Central memory CD4-positive, alpha-beta T cell (primary cell): Measurements from ENCODE around the gene COL20A1.
"Not testable (repeated sequence)": the region's sequence is repeated elsewhere in the genome, so short reads cannot be mapped to it uniquely, and the experiment has no call there.

Source experiments
- DNase-seq: peaks from one replicate; pipeline ENCODE4 v3.0.0; 2022

COL20A1 gene

GRCh38 chr20:63321148-63321831 lies 28.3 kb downstream of the COL20A1 start:
- no peak for DNase-seq

DNA sequence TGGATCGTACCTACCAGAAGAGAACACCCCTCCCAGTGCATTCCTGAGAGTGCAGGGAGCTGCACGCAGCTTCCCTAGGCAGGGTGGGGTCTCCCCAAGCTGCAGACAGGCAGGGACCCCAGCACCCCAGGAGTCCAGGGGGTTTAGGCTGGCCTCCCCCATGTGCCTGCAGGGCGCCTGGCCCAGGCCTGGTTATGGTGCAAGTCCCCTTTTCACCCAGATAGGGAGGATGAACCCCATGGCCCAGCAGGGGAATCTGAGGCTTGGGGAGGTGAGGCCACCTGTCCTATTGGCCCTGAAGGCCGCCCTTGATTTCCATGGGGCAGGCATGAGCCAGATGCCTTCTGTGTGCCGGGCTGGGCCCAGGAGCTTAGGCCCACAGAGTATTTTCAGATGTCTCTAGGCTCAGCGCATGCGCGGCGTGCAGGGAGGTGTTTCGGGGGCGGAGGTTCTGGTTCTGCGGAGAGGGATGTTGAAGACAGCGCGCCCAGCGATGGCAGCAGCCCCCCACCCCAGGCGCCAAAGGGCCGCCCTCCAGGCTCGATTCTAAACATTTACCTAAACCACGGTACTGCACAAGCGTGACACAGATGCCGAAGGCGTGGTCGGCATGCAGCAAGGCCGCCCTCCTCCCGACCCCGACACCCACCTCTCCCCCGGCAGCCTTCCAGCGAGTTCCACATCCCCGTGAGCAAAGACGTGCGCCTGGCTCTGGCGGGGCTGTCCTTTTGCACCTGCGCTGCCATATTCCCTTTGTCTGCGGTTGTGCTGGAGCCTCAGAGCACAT lies 29.4 kb downstream of the COL20A1 start:
- DNase-seq, result no peak

GRCh38 chr20:63322933-63323273 lies 29.9 kb downstream of the COL20A1 start:
- no peak for DNase-seq

GRCh38 chr20:63323357-63323981 lies 30.5 kb downstream of the COL20A1 start:
- no peak for DNase-seq

DNA sequence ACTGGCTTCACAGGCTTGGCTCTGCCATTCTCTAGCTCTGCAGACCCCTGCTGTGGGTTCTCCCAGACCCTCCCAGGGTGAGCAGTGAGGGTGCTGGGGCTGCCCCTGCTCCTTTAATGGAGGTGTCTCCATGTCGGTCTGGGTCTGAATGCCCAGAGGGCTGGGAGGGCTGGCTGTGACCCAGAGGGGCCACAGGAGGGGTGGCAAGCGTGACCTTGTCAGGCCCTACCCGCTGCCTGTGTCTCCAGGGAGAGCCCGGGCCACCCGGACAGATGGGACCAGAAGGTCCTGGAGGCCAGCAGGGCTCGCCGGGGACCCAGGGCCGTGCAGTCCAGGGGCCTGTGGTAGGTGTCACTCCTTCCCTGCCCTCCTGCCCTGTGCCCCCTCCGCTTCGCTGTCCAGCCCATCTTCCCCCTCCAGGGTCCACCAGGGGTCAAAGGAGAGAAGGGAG lies 32.1 kb downstream of the COL20A1 start:
- no peak for DNase-seq

DNA sequence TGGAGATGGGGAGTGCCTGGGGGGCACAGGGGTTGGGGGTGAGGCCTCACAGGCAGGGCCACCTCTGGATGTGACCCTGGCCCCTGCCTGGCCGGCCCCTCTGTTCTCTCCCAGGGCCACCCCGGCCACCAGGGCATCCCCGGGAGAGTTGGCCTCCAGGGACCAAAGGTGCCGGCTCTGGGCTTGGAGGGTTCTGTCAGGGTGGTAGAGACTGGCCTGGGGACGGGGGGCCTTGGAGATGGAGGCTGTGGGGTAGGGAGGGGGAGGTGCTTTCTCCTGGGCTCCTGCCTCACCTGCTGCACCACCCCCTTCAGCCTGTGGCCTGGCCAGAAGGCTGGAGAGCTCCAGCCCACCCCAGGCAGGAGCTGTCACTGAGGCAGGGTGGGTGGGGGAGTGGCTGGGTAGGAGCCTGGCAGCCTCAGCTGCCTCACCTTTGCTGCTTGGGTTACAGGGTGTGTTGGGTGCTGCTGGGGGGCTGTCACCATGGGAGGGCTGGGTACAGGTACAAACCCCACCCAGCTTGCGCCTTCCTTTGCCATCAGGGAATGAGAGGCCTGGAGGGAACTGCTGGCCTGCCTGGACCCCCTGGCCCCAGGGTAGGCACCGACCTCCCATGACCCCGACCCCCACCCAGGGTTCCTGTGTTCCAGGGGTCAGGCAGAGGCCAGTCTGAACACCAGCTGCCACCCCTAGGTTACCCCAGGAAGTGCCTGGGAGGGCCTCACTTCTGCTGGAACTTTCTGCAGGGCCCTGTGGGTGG lies 32.7 kb downstream of the COL20A1 start:
- no peak for DNase-seq

- DNase-seq, result no peak
These were observed 33.6 kb downstream of the COL20A1 start for GRCh38 chr20:63326314-63327230.

- DNase-seq, result no peak
These were observed 34.3 kb downstream of the COL20A1 start for GRCh38 chr20:63327231-63327745.

DNA sequence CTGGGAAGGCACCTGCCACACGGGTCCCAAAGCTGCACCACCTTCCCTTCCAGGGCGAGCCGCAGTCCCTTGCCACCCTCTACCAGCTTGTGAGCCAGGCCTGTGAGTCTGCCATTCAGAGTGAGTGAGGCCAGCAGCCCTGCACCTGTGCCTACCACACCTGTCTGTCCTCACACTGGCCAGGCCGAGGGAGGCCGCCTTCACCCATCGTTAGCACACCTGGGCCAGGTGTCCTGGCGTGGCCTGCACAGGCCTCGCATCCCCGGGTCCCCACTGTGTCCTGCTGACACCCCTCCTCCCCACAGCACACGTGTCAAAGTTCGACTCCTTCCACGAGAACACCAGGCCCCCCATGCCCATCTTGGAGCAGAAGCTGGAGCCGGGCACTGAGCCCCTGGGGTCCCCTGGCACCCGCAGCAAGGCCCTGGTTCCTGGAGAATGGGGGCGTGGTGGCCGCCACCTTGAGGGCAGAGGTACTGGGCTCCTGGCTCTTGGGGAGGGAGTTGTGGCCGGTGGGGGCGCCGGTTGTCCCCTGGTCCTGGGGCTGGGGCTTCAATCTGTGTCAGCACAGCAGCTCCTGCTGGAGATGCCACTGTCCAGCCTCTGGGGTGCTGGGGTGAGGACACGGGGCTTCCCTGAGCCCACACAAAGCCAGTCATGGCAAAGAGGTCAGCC lies 35.2 kb downstream of the COL20A1 start:
- no peak for DNase-seq

DNA sequence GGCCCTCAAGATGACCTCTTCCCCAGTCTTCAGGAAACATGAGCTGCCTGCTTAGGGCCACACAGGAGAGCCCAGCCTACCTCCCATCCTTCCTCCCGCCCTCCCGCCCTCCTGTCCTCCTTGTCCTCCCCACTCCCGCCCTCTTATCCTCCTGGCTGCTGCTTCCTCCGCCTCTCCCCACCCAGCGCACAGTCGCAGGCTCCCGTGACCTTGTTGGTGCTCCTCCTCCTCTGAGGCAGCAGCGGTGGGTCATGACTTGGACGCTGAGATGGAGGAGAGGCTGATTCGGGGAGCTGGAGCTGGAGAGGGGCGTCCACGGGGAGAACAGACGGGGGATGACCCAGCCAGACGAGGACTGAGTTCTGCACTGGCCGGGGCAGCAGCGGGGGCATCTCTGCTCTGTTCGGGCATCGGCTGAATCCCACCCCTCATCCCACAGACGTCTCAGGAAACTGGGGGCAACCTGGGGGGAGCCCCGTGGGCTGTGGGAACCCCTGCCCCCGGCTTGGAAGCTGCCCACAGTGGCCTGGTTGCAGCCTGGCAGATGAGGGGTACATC lies 35.8 kb downstream of the COL20A1 start:
- no peak for DNase-seq

GRCh38 chr20:63329331-63330083 lies 36.5 kb downstream of the COL20A1 start:
- DNase-seq, result no peak

GRCh38 chr20:63330084-63330760 lies 37.2 kb downstream of the COL20A1 start:
- DNase-seq, result no peak

DNA sequence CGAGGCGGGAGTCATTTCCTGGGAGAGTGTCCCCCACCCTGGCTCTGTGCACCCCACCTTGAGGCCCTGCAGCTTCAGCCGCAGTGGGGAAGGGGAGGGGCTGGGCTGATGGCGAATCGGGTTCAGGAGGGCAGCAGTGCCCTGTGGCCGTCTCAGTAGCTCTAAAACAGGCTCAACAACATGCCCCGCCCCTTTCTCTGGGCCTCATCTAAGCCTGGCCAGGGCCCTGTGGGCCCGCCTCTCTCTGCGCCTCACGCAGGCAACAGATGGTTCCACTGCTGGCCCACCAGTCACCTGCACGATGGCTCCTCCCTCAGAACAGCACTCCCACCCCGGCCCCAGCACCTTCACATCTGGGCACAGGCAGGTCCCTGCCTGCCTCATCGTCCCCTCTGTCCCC lies 38.0 kb downstream of the COL20A1 start:
- DNase-seq, result no peak

DNA sequence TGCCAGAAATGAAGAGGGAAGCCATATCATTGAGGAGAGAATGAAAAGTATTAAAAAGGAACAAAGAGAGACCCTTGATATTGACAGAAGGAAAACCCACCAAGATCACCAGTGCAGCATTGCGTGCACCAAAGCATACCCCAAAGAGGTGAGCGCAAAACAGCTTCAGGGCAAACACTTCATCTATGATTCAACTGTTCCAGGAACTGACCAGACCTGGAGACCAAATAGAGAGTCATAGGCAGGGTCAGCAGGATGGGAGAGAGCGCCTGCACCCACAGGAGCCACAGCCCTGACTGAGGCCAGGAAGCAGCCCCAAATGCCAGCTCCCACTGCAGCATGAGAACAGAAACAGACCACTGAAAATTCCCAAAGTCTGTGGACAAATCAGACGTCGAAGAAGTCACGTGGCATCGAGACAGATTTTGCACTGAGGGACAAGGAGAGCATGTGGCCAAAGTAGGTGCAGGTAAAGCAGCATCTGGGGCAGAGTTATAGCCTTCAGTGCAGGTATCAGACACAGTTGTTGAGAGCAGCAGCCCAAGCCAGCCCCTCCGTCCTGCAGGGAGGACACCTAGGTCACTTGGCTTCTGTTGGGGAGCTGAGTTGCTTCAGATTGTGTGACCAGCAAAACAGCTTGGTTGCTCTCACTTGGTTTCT lies 38.9 kb downstream of the COL20A1 start:
- DNase-seq, result no peak

GRCh38 chr20:63332488-63333240 lies 39.7 kb downstream of the COL20A1 start:
- no peak for DNase-seq

GRCh38 chr20:63333241-63333836 lies 40.4 kb downstream of the COL20A1 start:
- DNase-seq, result no peak

- DNase-seq, result no peak
These were observed 41.4 kb downstream of the COL20A1 start for GRCh38 chr20:63334356-63334755.

DNA sequence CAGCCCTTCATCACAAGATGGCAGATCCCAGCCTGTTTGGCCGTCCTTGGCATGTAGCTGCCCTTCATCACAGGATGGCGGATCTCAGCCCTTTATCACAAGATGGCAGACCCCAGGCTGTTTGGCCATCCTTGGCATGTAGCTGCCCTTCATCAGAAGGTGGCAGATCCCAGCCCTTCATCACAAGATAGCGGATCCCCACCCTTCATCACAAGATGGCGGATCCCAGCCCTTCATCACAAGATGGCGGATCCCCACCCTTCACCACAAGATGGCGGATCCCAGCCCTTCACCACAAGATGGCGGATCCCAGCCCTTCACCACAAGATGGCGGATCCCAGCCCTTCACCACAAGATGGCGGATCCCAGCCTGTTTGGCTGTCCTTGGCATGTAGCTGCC lies 42.1 kb downstream of the COL20A1 start:
- not testable (repeated sequence) for DNase-seq
